NOMO-1 (cell line): ENCODE results near the gene ZNF600.
"Not testable (repeated sequence)": the region's sequence is repeated elsewhere in the genome, so short reads cannot be mapped to it uniquely, and the experiment has no call there.

Source experiments
- DNase-seq, 2 experiments: peaks; one replicate each; lab custom pipeline; 2025; ENCODE audit not compliant: unreplicated experiment in 2 of 2; lab: John Stamatoyannopoulos, UW

ZNF600 gene

DNA sequence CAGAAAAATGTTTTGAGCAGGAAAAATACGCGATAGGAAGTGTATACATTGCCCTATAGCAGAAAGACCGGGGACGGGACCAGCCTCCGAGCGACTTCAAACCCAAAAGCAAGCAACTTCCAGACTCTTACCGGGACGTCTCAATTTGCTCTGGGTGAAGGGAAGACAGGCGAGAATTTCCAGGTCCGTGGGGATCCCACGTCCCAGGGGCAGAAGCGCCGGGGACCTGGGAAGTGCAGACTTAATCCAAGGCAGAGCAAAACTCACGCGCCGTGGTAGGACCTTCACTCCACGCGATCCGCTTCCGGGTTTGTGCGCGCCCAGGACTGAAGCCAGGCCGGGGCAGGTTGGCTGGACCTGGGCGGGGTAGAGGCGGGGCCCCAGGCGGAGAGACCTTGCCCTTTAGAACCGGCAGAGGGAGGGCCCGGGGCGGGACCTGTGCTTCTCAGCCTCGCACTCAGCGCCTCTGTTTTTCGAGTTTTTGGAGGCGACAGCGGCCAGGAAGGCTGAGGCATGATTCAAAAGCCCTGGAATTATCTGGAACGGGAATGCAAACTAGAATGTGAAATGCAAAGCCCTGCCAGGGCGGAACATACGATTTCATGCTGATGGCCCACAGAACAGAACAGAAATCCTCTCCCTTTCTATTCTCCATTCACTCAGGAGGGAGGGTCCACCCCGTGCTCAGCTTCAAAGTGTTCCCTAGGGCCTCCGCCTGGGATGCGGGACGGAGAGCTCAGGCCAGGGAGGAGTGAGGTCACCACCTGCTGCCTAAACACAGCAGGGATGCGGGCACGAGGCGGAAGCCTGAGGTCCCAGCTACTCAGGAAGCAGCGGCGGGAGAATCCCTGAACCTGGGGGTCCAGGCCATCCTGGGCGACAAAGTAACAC lies at the start of gene ZNF600:
ZNF600 (minus strand) TSS at position 328 of the 891 bp plus-strand sequence. CDS start 7,903 bp downstream, outside the sequence.
- peak; percentile 76 to 85 for DNase-seq

- DNase-seq: not testable (repeated sequence)
These were observed 47.7 kb upstream of the ZNF600 start for GRCh38 chr19:52834289-52834688.

GRCh38 chr19:52833541-52833940 lies 47.0 kb upstream of the ZNF600 start:
- DNase-seq: not testable (repeated sequence)

- DNase-seq: not testable (repeated sequence)
These were observed 43.3 kb upstream of the ZNF600 start for GRCh38 chr19:52829866-52830265.

- no peak for DNase-seq
These were observed 39.2 kb upstream of the ZNF600 start for GRCh38 chr19:52825765-52826164.

GRCh38 chr19:52823676-52824075 lies 37.1 kb upstream of the ZNF600 start:
- DNase-seq: no peak

GRCh38 chr19:52821204-52821960 lies 34.8 kb upstream of the ZNF600 start, which contains the start of gene ZNF28:
Gene ZNF28 (minus strand): TSS chr19:52821633. CDS start chr19:52817958, 3,675 bp downstream.
- DNase-seq: peak in 1 of 2 experiments; percentile 29

DNA sequence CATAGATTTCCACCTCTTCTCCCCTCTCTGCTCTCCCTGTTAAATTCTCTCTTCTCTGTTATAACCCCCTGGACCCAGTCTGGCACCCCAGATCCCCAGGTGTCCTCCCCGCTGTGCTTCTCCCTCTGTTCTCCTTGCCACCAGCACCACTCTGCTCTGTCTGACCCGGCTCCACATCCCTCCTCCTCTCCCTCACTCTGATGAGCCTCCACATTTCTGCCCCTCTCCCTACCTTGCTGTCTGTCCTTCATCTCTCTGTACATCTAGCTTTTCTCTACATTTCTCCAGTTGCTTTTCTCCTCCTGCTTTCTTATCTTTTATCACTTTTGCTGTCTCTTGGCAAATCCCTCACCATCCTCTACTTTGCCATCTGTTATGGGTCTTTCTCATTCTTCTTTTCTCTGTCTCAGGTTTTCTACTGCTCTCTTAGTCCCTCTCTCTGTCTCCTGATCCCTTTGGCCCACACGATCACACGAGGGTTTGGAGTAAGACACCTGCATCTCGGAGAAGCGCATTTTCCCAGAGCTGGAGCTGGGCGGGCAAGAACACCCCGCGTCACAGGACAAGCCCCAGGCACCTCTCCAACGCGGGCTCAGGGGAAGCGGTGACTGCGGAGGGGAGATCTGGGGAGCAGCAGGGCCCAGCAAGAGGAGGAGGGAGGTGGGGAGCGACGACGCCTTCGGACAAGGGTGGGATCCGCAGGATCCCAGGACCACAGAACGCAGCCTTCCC lies 34.0 kb upstream of the ZNF600 start:
- DNase-seq: peak in 1 of 2 experiments; percentile 6

GRCh38 chr19:52809801-52810200 lies 23.2 kb upstream of the ZNF600 start:
- DNase-seq: no peak

GRCh38 chr19:52799950-52800640 lies 13.5 kb upstream of the ZNF600 start:
- DNase-seq: not testable (repeated sequence)

DNA sequence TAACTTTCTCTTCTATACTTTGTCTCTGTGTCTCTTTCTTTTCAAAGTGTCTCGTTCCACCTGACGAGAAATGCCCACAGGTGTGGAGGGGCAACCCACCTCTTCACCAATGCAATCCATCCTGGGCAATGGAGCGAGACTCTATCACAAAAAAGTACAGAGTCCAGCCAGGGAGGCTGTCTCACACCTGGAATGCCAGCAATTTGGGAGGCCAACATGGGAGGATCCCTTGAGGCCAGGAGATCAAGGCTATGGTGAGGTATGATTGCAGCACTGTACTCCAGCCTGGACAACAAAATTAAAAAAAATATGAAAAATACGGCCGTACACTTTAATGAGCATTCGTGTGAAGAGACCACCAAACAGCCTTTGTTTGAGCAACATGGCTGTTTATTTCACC lies 2.8 kb upstream of the ZNF600 start:
- DNase-seq: no peak

DNA sequence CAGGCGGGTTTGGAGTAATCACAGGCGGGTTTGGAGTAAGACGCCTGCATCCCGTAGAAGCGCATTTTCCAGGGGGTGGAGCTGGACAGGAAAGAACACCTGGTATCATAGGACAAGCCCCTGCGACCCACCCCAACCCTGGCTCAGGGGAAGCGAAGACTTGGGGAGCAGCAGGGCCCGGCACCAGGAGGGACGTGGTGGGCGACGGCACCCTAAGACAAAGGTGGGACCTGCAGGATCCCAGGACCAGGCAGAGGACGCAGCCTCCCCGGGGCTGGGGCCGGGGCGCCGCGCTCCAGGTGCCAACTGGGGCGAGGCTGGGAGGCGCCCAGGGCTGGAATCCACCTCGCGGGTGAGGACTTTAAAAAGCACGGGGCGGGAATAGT lies 520 bp downstream of the ZNF600 start:
- DNase-seq: no peak

DNA sequence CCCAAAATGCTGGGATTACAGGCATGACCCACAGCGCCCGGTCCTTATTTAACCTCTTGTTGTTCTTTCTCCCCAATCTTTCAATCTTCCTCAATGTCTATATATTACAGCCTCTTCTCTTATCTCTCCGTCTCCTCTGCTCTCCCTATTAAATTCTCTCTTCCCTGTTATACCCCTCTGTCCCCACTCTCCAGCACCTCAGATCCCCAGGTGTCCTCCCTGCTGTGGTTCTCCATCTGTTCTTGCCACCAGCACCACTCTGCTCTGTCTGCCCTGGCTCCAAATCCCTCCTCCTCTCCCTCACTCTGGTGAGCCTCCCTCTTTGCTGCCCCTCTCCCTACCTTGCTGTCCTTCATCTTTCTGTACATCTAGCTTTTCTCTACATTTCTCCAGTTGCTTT lies 1.1 kb downstream of the ZNF600 start:
- no peak for DNase-seq

GRCh38 chr19:52782864-52783263 lies 3.7 kb downstream of the ZNF600 start:
- DNase-seq: not testable (repeated sequence)

DNA sequence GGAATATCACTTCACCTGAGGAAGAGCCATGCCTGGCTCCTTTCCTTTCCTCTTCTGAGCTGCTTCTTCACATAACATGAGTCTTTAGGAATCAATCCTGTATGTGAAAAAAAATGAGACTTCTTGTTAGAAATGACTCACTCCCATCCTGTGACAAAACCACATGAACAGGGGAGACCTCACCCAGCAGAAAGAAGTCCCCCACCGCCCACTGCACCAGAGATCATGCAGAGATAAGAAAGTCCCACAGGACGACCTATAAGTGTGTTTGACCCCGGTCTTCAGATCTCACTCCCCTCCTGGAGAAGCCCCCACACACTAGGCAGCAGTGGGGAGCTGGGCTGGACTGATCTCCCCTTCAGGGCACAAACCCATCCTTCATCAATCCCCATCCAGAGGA lies 7.8 kb downstream of the ZNF600 start:
- no peak for DNase-seq

DNA sequence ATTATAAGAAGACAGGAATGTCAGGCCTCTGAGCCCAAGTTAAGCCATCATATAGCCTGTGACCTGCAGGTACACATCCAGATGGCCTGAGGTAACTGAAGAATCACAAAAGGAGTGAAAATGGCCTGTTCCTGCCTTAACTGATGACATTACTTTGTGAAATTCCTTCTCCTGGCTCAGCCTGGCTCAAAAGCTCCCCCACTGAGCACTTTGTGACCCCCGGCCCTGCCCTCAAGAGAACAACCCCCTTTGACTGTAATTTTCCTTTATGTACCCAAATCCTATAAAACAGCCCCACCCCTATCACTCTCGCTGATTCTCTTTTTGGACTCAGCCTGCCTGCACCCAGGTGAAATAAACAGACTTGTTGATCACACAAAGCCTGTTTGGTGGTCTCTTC lies 30.1 kb downstream of the ZNF600 start:
- DNase-seq: not testable (repeated sequence)

DNA sequence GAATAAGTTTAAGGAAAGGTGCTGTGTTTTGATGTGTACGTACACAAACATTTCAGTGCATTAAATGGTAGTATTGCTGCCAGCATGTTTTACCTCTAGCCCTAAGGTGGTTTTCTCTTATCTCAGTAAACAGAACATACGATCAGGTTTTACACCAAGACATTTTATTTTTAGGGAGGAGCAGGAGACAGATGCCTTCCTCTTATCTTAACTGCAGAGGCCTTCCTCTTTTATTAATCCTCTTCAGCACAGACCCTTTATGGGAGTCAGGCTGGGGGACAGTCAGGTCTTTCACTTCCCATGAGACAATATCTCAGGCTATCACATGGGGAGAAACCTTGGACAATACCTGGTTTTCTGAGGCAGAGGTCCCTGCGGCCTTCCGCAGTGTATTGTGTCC lies 36.8 kb downstream of the ZNF600 start:
- no peak for DNase-seq

DNA sequence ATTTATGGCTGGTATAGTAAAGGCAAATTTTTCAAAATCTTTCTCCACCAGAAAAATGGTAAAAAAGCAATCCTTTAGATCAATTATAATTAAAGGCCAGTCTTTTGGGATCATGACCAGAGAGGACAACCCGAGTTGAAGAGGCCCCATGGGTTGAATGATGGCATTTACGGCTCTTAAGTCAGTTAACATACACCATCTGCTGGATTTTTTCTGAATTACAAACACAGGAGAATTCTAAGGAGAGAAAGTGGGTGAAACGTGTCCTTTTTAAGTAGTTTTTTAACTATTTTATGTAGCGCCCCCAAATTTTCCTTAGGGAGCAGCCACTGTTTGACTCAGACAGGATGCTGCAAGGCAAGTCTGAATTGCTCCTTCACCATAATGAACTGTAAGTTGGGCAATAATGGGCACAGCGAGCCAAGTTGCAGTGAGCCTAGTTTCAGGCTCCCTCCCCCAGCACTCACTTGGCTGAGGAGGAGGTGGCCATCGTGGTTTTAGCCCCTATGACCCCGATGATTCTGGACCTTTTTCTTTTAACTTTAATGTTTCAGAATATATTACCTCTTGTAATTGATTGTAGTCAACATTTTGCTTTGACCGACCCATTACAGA lies 38.1 kb downstream of the ZNF600 start:
- DNase-seq: no peak

- not testable (repeated sequence) for DNase-seq
These were observed 40.7 kb downstream of the ZNF600 start for GRCh38 chr19:52745919-52746318.

DNA sequence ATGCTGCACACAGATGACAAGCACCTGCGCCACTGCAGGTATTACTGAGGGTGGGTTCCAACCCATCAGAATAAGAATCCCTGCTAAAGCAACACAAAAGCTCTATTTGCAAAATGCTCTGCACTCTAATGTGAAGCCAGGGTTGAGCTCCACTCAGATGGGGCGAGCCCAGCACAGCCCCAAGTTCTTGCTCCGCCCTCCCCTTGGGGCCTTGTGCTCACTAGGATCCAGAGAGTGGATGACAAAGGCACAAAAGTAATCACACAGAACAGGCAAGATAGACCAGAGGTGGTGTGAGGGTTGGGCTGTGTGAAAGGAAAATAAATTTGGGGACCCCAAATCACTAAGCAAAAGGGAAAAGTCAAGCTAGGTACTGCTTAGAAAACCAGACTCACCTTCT lies 43.5 kb downstream of the ZNF600 start:
- DNase-seq: no peak
